ENCODE data around the gene C1orf226.

- TF ChIP-seq JUN (IDR thresholded peaks at IDR 0.05) (no peak), RAD21 (conservative IDR thresholded peaks at IDR 0.05 in 1 of 2, IDR thresholded peaks at IDR 0.05 in 1 of 2) (no peak)
Observed at GRCh38 chr1:162360237-162360873, 21.2 kb upstream of the C1orf226 start.
